CD4-positive, alpha-beta T cell treated with Interleukin-15 for 1 hour (primary cell): Measurements from ENCODE around the gene CHD6.

Source experiments
- DNase-seq: peaks from one replicate; pipeline ENCODE4 v3.0.0-alpha.2; 2020

The CHD6 gene

DNA sequence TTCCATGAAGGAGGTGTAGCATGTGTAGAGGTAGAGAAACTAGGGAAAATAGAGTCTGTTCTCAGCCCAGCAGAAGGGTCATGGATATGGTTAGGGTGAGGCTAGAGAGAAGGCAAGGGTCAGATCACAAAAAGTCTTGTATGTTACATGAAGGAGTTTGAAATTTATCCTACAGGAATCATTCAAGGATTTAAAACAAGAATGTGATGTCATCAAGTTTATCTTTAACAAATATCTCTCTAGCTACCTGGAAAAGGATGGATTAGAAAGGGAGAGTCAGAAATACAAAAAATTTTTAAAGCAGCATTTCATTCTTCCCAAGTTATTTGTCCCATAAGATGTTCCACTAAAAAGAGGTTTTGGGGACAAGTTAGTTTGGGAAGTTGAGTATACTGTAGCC, 4.4 kb upstream of the CHD6 start:
- DNase-seq: no peak

DNA sequence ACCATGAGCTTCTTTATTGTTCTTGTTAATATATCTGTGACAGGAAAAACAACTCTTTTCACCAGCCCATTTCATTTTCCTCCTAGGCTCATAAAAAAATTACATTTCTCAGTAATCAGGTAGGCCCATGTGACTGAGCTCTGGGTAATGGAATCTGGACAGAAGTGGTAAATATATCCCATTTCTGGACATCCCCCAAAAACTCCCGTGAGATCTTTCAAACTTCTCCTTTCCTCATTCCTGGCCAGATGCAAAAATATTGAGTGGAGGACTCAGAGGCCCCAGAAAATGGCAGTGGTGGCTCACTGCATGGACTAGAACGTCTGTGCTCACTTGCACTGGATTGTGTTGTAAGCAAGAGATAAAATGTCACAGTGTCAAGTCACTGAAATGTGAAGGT, 3.8 kb upstream of the CHD6 start:
- DNase-seq: no peak

DNA sequence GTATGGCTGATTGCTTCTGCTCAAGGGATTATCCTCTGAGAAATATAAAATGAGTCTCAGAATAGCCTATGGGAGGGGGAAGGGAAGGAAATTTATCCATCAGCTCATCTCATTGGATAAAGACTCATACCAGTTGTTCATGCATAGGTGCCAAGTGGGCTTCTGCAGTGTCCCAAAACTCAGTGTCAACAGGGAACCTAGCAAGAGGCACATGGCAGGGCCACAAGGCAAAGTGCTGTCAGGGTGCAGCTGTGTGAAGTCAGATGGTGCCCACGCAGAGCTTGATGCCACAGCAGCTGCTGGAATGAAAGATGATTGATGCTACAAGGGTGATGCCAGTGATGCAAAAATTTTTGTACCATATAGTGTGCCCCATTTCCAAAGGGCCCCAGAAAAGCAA, 3.2 kb upstream of the CHD6 start:
- DNase-seq: no peak

DNA sequence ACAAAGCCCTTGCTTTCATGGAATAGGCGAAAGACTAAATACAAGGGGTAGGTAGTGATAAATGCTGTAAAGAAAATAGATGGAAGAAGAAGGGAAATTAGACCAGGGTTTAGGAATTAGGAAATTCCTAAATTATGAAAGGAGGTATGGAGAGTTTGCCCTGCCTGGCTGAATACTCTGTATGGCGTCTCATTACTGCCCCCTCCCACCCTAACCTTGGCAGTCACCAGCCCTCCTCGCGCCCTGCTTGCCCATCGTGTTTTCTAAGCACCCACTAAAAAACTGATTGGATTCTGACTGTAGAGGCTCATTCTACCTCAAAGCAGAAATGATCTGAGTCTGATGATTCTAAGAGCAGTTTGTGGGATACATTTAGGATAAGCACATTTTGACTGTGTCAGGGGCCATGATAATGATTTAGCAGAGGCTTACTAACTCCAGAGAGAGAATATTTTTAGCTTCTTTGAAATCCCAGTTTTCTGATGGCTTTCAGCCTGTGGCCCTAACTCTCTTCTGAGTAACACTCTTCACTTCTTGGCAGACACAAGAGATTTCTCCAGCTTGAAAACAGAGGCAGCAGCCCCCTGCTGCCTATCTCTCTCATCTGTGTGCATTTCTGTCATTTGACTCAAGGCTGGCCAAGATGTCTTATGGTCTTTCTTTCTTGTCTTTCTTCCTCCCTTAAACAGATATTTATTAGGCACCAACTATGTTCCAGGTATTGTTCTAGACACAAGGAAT, 1.4 kb upstream of the CHD6 start:
- DNase-seq: no peak

DNA sequence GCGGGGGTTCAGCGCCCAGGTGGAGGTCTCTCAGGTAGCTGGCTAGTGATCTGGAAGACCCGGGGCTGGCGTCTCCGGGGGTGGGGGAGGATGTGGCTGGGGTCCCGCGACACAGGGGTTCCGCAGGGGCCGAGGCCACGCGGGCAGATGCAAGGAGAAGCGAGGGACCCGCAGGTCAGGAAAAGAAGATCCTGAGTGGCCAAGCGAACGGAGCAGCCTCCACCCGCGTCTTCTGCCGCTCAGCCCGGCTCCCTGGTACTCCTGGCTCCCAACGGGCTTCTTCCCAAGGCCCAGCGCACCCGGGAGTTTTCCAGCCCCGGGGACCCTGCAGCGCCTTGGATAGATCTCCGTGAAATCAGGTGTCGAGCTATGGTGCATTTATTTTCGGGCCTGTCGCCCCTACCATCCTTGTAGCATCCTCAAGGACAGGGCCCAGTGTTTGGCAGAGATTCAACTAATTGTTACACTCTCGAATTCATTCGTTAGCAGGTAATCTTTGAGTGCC, 682 bp upstream of the CHD6 start:
- no peak for DNase-seq

DNA sequence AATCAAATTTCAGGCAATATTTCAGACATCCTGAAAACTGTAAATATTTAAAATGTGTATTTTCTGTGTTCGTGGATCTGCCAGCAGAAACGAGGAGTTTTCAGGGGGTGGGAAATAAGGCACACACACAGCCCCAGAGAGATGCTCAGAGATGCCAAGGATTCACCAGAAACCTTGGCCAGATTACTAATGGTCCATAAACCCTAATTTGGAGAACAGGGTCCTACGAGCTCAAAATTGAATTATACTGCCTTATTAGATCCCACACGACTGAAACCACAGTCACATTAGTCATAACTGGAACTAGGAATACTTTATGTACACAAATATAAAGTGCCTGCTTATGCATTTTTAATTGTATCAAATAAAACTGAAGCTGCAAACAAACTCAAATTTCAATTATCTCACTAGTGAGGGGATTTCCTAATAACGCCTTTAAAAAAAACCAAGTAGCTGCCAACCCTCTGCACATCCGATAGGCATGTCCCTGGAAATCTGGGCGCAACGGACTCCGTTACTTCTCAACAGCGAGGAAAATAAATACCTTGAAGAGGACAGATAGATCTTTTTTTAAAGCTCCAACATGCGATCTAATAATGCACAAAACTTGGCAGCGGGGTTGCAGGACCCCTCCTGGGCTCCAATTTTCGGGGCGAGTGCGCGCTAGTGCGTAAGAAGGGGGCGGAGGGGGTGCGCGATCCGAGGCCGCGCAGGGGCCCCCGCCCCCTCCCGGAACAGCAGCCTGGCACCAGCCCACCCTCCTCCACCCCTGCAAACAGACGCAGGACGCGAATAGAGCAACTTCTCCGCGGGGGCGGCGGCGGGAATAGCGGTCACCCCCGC, 897 bp downstream of the CHD6 start:
- peak; percentile 56 for DNase-seq

DNA sequence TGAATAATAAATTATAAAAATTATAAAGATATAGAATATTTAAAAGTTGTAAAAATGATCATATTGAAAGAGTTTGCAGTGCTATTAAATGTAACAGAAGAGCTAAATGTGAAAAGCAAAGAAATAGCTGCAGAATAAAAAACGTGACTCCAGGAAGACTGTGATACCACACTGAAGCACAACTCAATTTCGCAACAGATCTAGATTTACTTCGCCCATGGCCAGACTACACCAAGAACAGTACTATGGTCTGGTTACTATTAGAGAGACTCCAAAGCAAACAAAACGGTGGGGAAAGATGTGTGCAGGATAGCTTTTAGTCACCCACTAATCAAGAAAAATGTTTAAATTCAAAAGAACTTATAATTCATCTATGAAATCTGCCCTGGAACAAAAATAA, 1.9 kb downstream of the CHD6 start:
- DNase-seq: no peak

DNA sequence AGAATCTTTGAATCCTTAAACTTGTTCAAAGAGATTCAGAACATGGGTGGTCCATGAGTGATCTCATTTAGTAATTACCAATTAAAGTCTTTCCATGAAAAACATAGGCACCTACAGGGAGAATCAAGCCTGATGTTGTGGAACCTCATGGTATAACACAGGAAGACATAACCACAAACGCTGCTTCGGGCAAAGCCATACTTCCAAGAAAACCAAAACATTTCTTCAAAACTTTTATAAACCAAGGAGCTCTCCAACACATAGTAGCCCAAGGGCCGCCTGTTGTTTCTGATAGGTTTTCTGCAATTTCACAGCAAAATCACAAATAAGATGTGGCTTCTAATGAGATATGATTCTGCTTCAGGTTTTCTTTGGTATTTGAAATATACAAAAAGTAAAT, 2.5 kb downstream of the CHD6 start:
- no peak for DNase-seq

DNA sequence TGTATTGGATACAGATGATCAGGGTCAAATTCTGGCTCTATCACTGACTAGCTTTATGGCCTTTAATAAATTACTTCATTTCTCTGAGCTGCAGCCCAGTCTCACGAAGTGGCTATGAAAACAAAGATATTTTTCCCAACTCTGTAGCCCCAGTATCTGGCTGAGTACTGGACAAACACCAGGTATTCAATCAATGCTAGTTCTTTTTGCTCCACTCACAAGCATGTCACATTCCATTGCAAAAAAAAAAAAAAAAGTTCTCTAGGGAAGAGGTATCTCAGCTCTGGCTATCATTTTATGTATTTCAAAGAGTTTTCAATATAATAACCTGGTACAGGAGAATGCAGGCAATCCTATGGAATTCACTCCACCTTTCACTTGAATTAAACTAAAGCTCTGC, 3.1 kb downstream of the CHD6 start:
- no peak for DNase-seq

DNA sequence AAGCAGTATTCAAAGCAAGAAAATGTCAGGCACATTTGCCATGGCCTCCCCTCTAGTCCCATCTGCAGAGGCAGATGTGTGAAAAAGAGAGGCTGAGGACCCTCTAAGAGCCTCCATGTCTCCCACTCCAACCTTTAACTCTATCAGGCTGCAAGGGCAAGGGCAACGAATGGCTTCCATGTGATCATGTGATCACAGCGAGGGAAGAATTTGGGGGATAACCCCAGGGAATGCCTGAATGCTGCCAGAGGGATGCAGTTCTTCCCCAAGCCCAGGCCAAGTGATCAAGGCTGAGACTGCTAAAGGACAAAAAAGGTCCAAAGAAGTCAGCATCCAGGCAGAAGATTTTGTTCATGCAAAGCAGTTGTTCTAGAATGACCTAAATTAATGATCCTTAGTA, 4.9 kb downstream of the CHD6 start:
- DNase-seq: no peak

DNA sequence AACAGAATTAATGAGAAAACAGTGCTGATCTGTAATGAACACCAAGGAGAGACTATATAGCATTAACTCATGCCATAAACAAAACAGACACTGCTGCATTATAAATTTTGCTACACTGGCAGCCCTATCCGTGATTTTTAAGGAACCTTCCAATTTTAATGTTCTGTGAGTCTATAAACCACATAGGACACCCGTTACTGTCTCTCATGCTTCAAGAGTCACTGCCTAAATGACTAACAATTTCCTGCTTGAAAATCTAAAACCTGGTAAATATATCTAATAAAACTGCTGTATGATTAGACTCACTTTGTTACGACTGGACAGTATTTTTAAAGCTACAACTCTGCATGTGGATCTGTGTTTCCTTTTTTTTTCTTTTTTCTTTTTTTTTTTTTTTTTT, 8.7 kb downstream of the CHD6 start:
- DNase-seq: no peak

DNA sequence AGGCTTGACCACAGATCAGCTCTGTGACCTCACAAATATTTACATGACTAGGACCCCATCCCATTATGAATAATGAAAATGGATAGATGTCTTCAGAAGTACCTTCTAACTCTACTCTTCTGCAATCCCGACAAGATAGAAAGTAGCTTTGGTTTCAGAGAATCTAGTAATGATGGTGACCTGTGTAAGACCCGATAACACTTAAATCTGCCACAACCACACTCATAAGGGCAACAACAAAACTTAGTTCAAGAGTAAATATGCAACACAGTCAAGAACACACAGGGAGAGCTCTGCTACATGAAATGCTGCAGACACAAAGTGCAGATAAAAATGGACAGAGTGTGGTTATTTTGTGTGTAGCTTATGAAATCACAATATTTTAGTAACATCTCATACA, 9.6 kb downstream of the CHD6 start:
- no peak for DNase-seq

DNA sequence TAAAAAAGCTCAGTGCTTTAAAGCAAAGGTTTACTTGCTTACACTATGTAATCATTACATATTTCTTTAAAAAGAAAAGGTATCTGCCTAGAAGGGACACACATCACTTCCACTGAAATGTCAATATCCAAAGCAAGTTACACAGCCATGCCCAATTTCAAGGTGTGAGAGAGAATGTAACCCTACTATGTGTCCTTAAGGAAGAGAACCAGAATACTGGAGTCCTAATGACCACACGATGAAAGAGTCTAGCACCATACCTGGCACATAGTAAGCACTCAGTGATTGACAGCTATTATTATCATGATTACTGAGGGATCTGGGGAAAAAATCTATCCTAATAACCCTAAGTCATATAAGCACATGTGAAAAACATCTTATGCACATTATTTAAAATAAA, 10.4 kb downstream of the CHD6 start:
- DNase-seq: no peak

DNA sequence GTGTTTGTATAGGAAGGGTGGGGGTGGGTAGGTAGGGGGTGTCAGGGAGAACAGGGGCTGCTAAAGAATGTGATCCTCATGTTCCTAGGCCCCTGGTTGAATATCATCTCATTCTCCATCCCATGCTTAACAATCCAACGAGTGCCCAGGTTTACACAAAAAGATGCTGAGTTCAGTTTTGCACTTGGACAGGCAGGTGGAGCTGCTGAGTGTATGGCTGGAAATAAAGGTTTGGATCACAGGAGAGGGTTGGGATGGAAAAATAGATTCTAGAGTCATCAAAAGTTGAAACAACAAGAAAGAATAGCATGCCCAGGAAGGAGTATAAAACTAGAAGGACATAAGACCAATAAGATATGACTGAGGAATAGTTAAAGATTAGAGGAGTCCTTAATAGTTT, 14.2 kb downstream of the CHD6 start:
- DNase-seq: no peak

DNA sequence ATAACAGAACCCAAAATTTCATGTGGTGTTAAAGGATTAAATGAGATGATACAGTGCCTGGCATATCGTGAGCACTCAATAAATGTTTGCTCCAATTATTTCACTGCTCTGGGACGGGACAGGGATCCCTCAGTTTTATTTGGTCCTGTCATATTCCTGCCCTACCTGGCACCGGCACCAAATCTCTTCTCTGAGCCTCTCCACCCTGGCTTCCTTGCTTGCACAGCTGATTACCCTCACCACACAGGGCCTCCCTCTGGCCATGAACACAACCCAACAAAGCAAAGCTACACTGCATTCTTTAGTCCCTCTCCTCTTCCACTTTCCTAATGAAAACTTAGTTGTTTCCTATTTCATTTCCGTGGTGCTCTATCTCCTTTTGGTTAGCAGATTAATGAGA, 16.4 kb downstream of the CHD6 start:
- no peak for DNase-seq

DNA sequence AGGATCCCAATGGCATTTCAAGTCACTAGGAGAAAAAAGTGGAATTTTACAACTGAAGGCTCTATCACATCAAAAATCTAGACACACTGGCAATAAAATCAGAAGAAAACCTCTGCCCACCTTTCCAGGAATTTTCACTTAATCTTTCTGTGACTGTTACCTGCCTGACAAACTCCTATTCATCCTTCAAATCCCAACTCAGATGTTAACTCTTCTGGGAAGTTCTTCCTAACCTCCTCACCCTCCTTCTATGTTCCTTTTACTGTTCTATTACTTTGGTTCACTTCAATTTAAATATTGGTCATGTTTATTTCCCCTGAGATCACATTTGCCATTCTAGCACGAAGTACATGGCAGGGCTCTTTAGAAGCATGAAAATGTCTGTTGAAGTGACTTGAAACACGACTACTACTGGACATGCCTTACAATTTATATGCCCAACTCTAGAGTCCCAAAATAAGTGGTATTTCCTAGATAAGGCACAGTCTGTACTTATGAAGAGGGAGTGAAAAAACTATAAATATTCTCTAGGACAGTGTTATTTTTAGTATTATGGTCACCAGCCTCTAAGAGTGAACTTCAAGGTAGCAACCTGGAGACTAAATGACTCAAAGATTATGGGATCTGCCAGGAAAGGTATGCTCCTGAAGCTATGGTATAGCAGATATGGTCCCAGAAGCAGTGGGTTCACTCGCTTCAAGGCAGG, 17.1 kb downstream of the CHD6 start:
- no peak for DNase-seq

DNA sequence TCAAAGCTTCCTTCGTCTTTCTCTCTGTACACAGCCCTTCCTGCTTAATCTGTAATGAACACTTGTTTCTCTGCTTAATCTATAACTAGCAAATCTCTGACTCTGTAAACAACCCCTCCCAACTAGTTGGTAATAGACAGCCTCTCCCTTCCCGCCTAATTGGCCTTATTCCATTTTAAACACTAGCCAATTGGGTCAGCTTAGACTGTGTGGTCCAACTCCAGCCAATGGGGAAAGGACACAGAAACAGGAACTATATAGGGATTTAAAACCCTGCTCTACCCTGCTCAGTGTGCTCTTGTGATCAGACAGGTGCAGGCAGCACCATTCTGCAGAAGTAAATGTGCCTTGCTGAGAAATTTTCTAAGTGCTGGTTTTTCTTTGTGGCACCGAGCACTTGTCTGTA, 18.5 kb downstream of the CHD6 start:
- no peak for DNase-seq

DNA sequence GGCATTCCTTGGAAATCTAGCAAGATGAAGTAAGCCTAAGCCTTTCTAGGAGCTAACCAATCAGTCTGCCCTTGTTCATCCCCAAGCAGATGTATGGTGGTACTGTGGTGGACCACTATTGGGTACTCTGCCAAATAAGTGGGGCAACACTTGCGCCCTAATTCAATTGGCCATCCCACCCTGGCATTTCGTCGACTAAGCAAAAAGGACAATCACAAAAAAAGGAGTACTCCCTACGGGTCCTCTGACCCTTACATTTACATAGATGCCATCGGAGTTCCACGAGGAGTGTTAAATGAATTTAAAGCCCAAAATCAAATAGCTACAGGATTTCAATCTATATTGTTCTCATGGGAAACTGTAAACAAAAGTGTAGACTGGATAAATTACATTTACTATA, 19.5 kb downstream of the CHD6 start:
- no peak for DNase-seq

DNA sequence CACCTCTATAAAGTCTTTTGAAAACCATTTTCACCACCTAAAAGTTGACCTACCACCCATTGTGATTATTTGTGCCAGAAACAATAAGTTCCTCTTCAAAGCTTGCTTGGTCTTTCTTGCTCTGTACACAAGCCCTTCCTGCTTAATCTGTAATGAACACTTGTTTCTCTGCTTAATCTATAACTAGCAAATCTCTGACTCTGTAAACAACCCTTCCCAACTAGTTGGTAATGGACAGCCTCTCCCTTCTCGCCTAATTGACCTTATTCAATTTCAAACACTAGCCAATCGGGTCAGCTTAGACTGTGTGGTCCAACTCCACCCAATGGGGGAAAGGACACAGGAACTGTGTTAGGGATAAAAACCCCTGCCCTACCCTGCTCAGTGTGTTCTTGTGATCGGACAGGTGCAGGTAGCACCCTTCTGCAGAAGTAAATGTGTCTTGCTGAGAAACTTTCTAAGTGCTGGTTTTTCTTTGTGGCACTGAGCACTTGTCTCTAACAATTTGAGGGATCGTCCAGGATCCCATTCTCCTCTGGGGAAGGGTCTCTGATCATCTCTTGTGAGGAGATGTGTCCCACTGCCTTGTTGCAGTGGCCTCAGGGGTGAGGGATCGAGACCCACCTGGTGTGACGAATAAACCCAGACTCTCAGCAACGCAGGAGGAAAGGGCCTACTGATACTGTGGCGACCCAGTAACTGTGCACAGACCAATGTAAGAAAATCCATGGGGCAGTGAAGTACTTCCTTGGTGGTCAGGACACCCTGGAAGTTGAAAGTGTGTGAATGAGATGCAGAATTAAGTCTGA, 23.5 kb downstream of the CHD6 start:
- no peak for DNase-seq

DNA sequence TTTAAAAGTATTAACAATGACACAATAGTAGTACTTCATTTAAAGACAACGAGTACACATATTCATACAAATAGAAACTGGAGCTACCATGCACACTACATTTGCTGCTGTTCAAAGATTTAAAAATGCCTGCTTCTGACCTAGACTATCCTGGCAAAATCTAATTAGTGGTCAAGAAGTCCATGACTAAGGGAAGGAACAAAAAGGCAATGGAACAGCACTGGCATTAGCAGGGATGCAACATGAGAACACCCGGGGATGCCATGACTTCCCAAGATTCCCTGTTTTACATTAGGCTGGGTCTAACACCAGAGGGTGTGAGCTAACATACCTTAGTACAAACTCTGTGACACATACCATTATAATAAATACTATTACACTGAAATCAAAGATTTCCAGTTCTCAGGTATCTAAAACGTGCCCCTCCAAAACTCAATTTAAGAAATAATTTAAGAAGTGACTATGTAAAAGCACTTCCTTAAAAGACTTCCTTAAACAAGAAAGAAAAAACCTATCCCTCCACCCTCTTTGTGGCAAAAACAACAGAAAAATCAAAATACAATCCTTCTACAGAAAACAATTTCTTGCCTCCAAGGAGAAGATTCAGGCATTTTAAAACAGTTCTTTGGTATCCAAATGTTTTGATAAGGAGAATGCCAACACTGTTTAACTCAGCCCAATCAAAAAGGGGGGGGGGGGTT, 25.5 kb downstream of the CHD6 start:
- DNase-seq: no peak

DNA sequence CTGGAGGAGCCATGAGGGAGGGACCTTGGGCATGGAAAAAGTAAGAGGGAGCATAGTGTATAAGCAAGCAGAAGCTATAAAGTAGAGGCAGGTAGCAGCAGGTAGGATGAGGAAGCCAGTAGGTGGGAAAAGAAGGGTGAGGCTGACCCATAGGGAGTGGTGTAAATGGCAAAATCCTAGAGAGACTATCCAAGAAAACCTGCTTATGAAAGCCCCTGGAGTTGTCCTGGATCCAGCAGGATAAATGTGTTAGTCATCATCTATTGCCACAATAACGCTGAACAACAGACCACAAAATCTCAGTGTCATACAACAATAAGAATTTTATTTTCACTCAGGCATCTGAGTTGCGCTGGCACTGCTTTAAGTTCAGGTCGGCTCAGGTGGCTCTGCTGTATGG, 30.2 kb downstream of the CHD6 start:
- no peak for DNase-seq

DNA sequence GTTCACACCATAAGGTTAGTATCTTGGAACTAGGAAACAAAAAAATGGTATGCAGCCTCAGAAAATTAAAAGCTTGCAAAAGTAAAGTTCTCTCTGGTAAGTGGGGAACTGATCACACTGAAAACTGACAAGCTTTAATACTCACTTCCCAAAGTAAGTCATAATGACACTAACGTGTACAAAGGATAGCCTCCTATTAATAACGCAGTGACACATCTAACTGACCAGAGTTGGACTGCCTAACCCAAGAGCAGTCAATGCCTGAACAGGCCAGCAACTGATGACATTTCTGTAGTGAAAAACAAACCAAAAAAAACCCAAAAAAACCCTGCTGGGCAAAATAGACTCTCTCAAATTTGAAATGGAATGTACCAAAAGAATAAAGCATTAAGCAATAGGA, 30.7 kb downstream of the CHD6 start:
- DNase-seq: no peak
